Progenitor cell of endocrine pancreas (in vitro differentiated cells): ENCODE measurements around the gene CNTNAP5. TPM values are rescaled to one million over a fixed set of nuclear protein-coding genes. Genes with fewer than 3 reads are reported as not detected.

Experiments used
- DNase-seq: peaks from one replicate; pipeline ENCODE4 v3.0.0; 2021; ENCODE audit warnings: low spot score; ENCODE audit not compliant: unreplicated experiment
- H3K27ac Mint-ChIP-seq: 2 replicates; pipeline ENCODE4 v1.8.0; 2021; ENCODE audit warnings: mild to moderate bottlenecking, moderate library complexity, mixed read lengths
- H3K27me3 Mint-ChIP-seq: 2 replicates; pipeline ENCODE4 v1.8.0; 2021; ENCODE audit warnings: mixed read lengths
- H3K36me3 Mint-ChIP-seq: 2 replicates; pipeline ENCODE4 v1.8.0; 2022; ENCODE audit warnings: mixed read lengths; ENCODE audit not compliant: insufficient read depth
- H3K4me1 Mint-ChIP-seq: 2 replicates; pipeline ENCODE4 v1.8.0; 2021; ENCODE audit warnings: low read depth, mixed read lengths
- H3K4me3 Mint-ChIP-seq: 2 replicates; pipeline ENCODE4 v1.8.0; 2021; ENCODE audit warnings: low read depth, mild to moderate bottlenecking, moderate library complexity, mixed read lengths
- H3K9me3 Mint-ChIP-seq: 2 replicates; pipeline ENCODE4 v1.8.0; 2021; ENCODE audit warnings: low read depth, mixed read lengths
- total RNA-seq: library from RNA; stranded (reverse); gene quantifications from 2 replicates; pipeline ENCODE4 v1.2.1, GENCODE V29; 2021
- TF ChIP-seq, protein P1 (sequence below): fragments of 200-600 bp; sonication (generic); IDR thresholded peaks from one replicate; pipeline ENCODE4 v1.5.0; 2021; ENCODE audit warnings: antibody characterized with exemption, mild to moderate bottlenecking; ENCODE audit not compliant: unreplicated experiment

The CNTNAP5 gene
- total RNA-seq, 1 donor from 2014 or later = 5.3 TPM

DNA sequence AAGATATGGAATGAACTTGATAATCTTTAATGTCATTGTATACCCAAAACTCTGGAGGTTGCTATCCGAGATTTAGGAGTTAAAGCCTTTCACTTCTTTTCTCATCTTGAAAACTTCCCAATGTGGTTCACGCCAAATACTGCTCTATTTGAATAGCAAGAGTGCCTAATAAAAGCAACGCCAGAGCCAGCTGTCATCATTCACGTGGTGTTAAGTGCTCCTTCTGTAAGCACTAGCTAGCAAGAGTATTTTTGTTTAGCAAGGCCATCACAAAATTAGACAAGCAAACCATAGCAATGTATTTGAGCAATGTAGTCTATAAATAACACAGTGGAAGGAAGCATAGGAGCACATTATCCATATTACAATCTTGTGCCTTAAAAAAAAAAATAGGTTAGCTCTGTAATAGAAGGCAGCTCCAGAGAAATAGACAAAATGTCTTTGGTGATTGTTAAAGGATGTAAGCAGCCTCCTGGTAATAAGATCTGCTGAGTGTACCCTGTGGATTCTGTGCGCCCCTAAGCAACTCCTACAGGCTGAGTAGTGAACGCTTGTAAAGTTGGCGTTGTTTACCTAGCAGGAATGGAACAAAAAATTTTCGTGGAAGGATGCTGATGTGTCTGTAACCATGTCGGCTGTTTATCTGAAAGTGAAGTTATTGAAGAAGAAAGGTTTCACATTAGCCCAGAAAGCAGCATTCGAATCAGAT is 518.0 kb downstream of the CNTNAP5 start:
- Mint-ChIP-seq H3K27ac (no peak overlapping the region), H3K36me3 (no peaks in the 10 kb centered on the region), H3K27me3 (no peaks in the 10 kb centered on the region), H3K9me3 (no peaks in the 10 kb centered on the region), H3K4me3 (no peak overlapping the region), H3K4me1 (peaks cover 15% of the 10 kb centered on the region)
- TF ChIP-seq, protein P1, sequence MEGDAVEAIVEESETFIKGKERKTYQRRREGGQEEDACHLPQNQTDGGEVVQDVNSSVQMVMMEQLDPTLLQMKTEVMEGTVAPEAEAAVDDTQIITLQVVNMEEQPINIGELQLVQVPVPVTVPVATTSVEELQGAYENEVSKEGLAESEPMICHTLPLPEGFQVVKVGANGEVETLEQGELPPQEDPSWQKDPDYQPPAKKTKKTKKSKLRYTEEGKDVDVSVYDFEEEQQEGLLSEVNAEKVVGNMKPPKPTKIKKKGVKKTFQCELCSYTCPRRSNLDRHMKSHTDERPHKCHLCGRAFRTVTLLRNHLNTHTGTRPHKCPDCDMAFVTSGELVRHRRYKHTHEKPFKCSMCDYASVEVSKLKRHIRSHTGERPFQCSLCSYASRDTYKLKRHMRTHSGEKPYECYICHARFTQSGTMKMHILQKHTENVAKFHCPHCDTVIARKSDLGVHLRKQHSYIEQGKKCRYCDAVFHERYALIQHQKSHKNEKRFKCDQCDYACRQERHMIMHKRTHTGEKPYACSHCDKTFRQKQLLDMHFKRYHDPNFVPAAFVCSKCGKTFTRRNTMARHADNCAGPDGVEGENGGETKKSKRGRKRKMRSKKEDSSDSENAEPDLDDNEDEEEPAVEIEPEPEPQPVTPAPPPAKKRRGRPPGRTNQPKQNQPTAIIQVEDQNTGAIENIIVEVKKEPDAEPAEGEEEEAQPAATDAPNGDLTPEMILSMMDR = no peak
- DNase-seq = no peak

DNA sequence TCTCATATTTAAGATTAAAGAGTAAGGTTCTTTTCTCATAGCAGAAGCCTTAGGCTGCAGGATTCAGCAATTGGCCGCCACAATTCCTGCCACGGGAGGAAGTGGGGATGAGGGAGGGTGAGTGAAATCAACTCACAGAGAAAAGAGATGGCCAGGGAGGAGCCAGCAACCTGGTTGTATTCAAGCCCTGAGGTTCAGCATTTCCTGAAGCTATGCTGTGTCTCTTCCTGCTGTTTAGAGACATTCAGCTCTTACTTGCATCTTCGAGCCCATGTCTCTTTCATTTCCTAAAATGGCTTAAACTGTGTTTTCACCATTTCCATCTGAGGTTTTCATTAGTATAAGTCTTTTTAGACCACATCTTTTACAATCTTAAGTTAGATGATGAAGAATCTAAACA is 522.6 kb downstream of the CNTNAP5 start:
- Mint-ChIP-seq H3K4me3 (no peak overlapping the region), H3K9me3 (no peaks in the 10 kb centered on the region)

DNA sequence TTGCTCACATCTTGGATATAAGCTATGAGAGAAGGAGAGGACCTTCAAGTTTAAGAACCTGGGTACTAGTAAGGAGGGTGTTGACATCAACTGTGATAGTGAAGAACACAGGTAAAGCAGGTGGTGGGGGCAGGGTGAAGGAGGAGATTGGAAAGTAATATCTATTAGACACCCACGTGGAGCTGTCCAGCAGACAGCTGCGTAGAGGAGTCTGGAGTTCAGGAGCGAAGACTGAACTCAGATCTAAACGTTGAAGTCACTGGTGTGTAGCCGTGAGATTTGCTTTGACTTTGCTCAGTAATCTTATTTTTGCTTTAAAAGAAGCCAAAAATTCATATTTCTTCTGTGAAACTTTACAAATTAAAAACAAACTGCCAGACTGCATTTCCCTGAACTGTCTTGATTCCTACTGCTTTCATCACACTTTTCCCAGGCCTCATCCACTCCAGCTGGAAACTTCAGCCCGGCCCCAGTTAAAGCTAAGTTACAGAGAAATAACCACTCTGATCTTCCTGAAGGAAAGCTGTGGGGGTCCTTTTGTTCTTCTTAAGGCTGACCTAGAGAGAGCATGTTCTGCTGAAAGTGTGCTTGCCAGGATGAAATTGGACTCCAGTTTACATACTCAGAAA is 533.3 kb downstream of the CNTNAP5 start:
- Mint-ChIP-seq H3K27ac (no peak overlapping the region), H3K4me3 (no peak overlapping the region), H3K4me1 (no peaks in the 10 kb centered on the region), H3K9me3 (no peaks in the 10 kb centered on the region), H3K36me3 (no peaks in the 10 kb centered on the region), H3K27me3 (no peaks in the 10 kb centered on the region)
- TF ChIP-seq, protein P1 = no peak
- no peak for DNase-seq

More for the DNA sequence above, 522.6 kb downstream of the CNTNAP5 start:
- no peak for DNase-seq
- Mint-ChIP-seq H3K27me3 (no peaks in the 10 kb centered on the region), H3K27ac (no peak overlapping the region), H3K36me3 (no peaks in the 10 kb centered on the region), H3K4me1 (peaks cover 22% of the 10 kb centered on the region)
- TF ChIP-seq, protein P1 = no peak

DNA sequence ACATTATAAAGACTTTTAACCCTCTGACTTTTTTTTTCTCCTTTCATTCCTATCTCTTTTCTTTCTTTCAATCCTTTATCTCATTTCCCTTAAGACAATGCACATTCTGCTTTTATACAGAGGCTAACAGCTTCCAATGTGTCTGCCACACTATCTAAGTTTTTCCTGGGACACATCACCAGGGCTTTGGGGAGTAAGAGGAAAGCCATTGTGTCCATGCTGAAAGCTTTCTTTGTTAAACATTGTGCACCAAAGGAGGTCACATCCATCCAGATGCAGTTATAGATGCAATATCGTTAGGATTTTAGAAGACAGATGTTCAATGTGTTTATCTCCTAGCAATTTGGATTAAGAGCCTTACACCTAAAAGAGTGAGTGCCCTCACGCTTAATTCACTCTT is 534.1 kb downstream of the CNTNAP5 start:
- no peak for DNase-seq
- TF ChIP-seq, protein P1 = no peak
- H3K4me1 Mint-ChIP-seq = no peaks in the 10 kb centered on the region
- peaks cover 4% of the 10 kb centered on the region for H3K9me3 Mint-ChIP-seq
- H3K27ac Mint-ChIP-seq = no peak overlapping the region
- H3K27me3 Mint-ChIP-seq = no peaks in the 10 kb centered on the region
- no peak overlapping the region for H3K4me3 Mint-ChIP-seq
- H3K36me3 Mint-ChIP-seq = peaks cover 3% of the 10 kb centered on the region

DNA sequence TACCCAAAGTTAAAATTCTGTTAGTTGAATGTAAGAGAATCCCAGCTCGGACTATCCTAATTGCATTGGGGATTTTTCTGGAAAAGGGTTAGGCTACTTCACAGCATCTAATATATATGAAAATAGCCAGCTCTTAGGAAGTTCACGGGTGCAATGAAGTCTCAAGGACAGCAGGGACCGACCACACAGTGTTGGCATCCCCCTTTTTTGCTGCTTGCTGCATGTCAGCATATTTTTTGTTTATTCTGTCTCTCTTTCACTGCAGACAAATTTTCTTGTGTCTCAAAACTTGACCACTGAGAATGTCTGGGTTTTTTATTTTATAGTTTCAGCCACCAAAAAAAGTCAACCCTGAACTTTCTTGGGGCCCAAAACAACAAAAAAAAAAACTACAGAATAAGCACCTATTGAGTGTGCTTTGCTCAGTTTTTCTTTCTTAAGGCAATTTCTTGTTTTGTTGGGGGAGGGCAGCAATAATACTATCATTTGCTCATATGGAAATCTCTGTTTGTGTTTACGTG is 535.6 kb downstream of the CNTNAP5 start:
- Mint-ChIP-seq H3K9me3 (peaks cover 4% of the 10 kb centered on the region), H3K27me3 (no peaks in the 10 kb centered on the region), H3K36me3 (peaks cover 3% of the 10 kb centered on the region), H3K4me3 (no peak overlapping the region), H3K4me1 (no peaks in the 10 kb centered on the region), H3K27ac (no peak overlapping the region)
- no peak for DNase-seq
- TF ChIP-seq, protein P1 = no peak
